Measurements from ENCODE around the gene MEF2D.

Gene MEF2D

GRCh38 chr1:156504438-156504813 lies 3.9 kb upstream of the MEF2D start:
- TF ChIP-seq CTCF (IDR thresholded peaks at IDR 0.05; ENCODE audit: borderline replicate concordance, control extremely low read depth, extremely low read depth, insufficient read depth, missing control alignments) = no peak
- DNase-seq (ENCODE audit: low spot score) = no peak
- in situ Hi-C loops (cut with MboI; ENCODE audit: low sequenced_read_pairs, unreplicated experiment) = loop anchor here (10.0 kb wide), 1 partner anchor 60 kb away; no protein-coding TSS in a partner anchor

- no peak for DNase-seq (ENCODE audit: low spot score)
- in situ Hi-C loops (cut with MboI; ENCODE audit: low sequenced_read_pairs, unreplicated experiment) = loop anchor here (10.0 kb wide), 1 partner anchor 61 kb away; no protein-coding TSS in a partner anchor
- TF ChIP-seq CTCF (IDR thresholded peaks at IDR 0.05; ENCODE audit: borderline replicate concordance, control extremely low read depth, extremely low read depth, insufficient read depth, missing control alignments) = no peak
Observed at GRCh38 chr1:156503698-156504437, 3.3 kb upstream of the MEF2D start.

GRCh38 chr1:156502894-156503697 lies 2.5 kb upstream of the MEF2D start:
- no peak for TF ChIP-seq CTCF (IDR thresholded peaks at IDR 0.05; ENCODE audit: borderline replicate concordance, control extremely low read depth, extremely low read depth, insufficient read depth, missing control alignments)
- in situ Hi-C loops (cut with MboI; ENCODE audit: low sequenced_read_pairs, unreplicated experiment) = loop anchor here (10.0 kb wide), 1 partner anchor 62 kb away; no protein-coding TSS in a partner anchor
- no peak for DNase-seq (ENCODE audit: low spot score)

- no peak for DNase-seq (ENCODE audit: low spot score)
- no peak for TF ChIP-seq CTCF (IDR thresholded peaks at IDR 0.05; ENCODE audit: borderline replicate concordance, control extremely low read depth, extremely low read depth, insufficient read depth, missing control alignments)
- in situ Hi-C loops (cut with MboI; ENCODE audit: low sequenced_read_pairs, unreplicated experiment) = loop anchor here (10.0 kb wide), 1 partner anchor 62 kb away; no protein-coding TSS in a partner anchor
Observed at GRCh38 chr1:156502391-156502893, 1.9 kb upstream of the MEF2D start.

GRCh38 chr1:156500793-156501506 lies 375 bp upstream of the MEF2D start:
- in situ Hi-C loops (cut with MboI; ENCODE audit: low sequenced_read_pairs, unreplicated experiment) = loop anchor here (10.0 kb wide), 1 partner anchor 64 kb away; no protein-coding TSS in a partner anchor
- peak; percentile 63 for TF ChIP-seq CTCF (IDR thresholded peaks at IDR 0.05; ENCODE audit: borderline replicate concordance, control extremely low read depth, extremely low read depth, insufficient read depth, missing control alignments)
- DNase-seq (ENCODE audit: low spot score) = peak; percentile 96

Data from GM13976 (cell line).